Stimulated activated CD4-positive, alpha-beta T cell treated with anti-CD3 and anti-CD28 coated beads, TNF-alpha, amount 100 ng/mL, for 48 hours (primary cell): ENCODE results near the gene MMAB.

ENCODE experiments used
- DNase-seq, 3 donors: peaks; one replicate each; pipeline ENCODE4 v3.0.0-alpha.2; 2020; ENCODE audit warnings: low read depth in 3 of 3

The MMAB gene

DNA sequence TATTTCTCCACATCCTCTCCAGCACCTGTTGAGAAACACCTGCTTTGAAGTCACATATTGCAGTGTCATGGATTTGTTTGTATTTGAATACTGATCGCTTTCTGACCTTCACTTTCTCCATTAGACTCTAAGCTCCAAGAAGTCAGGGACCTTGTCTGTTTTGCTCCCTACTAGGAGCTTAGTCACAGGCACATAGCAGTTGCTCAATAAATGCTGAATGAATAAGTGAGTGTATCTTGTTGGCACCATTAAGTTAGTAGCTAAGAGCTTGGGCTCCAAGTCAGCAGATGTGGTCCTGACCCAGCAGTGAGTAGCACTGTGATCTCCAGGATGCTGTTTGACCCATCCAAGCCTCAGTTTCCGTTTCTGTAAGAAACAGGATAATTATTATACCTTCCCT is 10.4 kb upstream of the MMAB start:
- no peak for DNase-seq

DNA sequence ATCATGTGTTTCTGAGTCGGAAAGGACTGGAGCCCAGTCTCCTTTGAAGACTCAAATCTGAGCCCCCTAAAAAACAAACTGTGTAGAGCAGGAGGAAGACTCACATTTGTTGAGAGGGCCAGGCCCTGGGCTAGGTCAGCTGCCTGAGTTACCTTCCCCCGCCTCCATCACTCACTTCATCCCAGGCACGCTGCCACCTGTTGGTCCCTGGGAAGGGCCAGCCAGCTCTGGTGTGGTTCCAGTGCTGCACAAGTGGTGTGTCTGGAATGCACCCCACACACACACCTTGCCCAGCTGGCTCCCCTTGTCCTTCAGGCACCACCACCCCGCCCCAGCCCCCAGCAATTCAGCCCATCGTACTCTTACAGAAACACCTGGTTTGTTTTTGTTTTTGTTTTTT is 9.3 kb upstream of the MMAB start:
- no peak for DNase-seq

DNA sequence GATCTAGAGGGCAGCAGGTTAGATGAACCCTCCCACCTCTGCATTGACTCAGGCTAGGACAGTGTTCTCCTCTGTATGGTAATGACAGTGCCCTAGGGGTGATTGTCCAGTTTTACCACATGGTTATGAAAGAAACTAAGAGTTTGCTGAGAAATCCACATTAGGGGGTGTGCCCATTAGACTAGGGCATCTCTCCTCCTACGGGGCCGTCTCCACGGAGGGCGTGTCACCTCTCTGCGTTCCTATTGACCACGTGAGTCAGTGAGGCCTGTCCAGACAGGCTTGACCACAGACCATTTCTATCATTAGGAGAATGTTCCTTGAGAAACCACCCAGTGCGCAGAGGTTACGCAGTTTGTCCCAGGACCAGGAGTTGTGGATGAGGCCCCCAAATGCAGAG is 8.6 kb upstream of the MMAB start:
- DNase-seq, result no peak

DNA sequence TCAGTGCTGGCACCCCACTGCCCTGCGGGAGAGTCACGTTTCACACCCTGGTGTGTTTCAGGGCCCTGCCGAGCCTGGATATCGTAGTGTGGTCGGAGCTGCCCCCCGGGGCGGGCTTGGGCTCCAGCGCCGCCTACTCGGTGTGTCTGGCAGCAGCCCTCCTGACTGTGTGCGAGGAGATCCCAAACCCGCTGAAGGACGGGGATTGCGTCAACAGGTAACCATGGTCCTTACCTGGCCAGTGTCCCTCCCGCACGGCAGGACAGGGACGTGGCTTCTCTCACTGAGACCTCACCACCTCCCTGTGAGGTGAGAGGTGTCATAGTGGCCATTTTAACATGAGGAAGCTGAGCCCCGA is 8.0 kb upstream of the MMAB start:
- no peak for DNase-seq

DNA sequence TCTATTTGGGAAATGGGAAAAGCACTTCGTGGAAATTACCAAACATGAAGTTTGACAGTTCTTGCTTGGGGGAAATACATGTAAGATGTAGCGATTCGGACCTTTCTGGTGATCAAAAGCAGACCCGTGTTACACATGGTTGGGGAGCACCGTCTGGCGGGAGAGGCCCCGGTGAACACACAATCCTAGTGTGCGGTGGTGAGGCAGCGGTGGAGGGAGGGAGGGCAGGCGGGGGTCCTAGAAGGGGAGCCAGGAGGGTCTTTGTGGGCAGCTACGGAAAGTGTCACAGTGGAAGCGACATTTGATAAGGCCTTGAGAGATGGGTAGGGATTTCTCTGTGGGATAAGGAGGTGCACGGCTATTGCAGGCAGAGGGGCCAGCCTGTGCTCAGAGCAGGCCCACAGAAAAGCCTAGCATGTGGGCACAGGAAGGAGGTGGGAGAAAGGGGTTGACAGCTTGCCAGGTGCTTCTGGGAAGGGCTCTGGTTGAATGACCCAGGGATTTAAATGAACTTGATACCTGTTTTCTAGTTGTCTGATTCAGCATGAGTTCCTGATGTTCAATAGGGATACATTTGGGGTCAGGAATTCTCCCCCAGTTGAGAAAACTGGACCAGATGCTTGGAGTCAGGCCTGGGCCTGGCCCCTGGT is 7.5 kb upstream of the MMAB start:
- no peak for DNase-seq

DNA sequence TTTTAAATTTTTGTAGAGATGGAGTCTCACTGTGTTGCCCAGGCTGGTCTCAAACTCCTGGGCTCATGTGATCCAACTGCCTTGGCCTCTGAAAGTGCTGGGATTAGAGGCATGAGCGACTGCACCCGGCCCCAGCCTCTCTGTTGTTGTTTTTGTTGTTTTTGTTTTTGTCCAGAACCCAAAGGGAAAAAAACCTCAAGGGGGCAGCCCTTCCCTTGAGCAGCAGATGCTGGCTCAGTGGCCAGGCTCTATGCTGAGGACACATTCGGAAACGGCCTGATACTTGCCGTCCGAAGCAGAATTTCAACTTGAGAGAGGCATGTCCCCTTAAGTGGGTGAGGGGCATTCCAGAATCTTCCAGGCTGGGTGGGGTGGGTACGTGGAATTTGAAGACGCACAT is 7.0 kb upstream of the MMAB start:
- DNase-seq, result no peak

DNA sequence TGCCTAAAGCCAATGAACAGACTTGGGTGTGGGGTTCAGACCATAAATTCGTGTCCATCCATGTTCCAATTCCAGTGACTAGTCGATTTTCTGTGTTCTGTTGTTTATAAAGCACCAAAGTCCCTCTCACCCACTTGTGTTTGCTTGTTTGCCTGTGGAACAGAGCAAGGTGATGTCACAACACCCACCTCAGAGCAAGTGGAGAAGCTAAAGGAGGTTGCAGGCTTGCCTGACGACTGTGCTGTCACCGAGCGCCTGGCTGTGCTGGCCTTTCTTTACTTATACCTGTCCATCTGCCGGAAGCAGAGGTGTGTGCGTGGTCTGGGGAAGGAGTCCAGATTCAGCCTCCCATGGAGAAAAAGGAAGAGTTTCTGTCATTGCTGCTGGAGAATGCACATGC is 6.3 kb upstream of the MMAB start:
- DNase-seq, result no peak

DNA sequence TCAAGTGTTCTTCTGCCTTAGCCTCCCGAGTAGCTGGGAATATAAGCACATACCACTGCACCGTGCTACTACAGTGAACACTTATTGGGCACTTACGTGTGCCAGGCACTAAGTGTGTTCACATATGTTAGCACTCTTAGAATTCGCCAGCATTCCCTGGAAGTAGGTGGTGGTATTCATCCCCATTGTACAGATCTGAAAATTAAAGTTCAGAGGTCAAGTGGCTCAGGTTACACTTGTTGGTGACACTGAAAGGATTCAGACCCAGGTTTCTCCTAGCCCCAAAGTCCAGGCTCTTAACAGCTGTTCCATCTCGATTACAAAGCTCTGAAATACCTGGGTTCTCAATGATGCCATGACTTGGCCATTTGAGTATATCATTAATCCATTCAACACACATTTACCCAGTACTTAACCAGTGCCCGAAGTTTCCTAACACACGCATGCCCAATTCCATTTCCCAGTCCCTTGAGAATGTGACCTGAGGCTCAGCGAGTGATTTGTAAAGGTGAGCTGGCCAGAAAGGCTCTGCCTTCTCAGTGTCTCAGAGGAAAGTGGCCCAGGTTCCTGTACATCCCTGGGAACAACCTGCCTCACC is 5.1 kb upstream of the MMAB start:
- DNase-seq, result no peak

DNA sequence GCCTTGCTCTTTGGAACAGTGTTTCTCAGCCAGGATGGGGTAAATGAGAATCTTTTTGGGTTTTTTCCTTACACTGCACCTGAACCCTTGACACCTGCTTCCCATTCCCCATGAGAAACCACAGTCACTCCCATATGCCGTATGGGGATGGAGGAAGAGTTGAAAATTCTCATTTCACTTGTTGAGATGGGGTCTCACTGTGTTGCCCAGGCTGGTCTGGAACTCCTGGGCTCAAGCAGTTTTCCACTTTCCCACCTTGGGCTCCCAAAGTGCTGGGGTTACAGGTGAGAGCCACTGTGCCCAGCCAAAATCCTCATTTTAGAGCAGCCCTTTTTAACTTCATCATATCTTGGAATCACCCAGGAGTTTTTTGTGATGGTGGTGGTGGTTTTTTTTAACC is 4.0 kb upstream of the MMAB start:
- DNase-seq, result no peak

DNA sequence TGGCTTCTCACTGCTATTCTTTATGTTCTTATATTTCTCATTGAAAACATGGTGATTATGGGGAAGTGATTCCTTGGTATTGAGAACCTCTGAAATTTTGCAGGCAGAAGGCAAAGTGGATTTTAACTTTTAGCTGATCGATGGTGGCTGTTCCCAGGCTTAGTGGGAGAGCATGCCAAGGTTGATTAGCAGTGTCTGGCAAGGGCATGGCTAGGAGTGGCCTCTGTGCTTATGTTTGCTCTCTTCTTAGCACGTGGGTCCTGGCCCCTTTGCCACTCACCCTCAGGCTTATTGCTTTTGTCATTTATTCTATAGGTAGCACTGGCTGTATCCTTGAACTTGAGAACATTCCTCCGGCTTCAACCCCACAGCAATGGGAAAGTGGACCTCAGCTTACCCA is 2.4 kb upstream of the MMAB start:
- no peak for DNase-seq

DNA sequence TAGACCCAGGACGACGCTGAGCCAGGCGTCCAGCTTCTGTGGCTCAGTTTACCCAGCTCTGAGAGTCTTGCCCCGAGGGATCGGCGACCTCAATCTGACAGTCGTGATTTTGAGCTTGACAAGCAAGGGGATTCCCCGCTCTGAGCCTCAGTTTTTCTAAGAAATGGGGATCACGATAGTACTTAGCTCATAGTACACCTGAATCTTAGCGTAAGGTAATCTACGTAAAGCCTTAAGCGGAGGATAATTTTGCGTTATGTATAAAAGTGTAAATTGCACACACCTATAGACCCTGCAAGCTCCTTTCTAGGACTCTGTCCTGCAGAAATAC is 575 bp upstream of the MMAB start:
- no peak for DNase-seq

DNA sequence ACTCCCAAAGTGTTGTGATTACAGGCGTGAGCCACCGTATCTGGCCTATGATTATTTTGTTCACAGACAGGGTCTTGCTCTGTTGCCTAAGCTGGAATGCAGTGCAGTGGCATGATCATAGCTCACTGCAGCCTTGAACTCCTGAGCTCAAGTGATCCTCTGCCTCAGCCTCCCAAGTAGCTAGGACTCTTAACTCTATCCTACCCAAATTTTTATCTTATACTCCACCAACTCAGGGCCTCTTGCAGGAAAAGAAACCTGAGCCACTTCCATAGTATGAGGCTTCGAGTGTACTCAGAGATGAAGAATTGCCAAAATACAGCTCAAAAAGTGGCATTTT is 828 bp downstream of the MMAB start:
- no peak for DNase-seq

DNA sequence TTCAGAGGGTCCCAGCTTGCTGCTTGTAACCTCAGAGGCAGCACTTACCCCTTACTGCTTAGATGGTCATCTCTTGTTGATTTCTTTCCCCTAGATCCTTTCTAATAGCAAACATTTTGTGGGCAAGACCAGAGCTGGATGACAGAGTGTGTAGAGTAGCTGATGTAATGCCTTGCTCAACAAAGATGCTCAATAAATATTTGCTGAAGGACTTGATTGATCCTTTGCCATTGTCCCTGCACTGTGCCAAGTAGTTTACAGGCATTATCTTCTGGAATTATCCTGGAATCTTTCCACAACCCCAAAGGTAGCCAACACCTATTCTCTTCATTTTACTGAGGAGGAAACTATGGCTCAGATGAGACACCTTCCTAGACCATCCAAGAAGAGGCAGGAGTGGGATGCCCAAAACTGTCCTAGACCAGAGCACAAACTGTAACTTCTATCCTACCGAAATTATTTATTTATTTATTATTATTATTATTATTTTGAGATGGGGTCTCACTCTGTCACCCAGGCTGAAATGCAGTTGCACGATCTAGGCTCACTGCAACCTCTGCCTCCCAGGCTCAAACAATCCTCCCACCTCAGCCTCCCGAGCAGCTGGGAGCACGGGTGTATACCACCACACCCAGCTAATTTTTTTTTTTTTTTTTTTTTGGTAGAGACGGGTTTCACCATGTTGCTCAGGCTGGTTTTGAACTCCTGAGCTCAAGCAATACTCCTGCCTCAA is 1.4 kb downstream of the MMAB start:
- DNase-seq, result no peak

DNA sequence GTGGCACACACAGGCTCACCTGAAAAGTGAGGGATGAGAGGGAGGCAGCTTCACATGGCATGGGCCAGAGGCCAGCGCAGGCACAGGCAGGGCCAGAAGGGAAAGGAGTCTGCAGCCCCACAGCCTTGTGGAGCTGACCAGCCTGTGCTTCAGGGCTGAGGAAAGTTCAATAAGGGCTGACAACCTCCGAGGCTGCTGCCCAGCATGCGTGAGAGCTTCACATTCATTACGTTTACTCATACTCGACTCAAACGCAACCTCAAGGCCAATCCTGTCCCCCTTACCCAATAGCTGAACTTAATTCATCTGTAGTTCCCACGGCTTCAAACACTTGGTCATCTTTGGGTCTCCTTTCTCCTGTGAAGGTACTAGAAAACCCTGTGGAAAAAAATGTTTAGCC is 4.8 kb downstream of the MMAB start:
- DNase-seq, result no peak

DNA sequence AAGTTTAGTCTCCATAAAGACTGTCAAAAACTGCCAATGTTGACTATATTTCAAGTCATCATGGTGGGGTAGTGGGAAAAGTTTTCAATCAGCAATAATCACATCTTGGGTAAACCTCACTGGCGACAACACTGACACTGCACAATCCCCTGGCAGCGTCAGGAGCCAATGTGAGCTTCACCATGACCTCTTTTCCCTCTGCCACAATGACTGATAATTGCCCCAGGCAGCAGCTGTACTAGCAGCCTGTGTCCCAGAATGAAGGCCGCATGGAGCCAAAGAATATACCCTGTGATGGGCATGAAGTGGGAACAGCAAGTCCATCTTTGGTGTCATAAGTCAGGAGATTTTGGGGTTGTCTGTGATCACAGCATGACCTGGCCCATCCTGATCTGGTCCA is 5.3 kb downstream of the MMAB start:
- DNase-seq, result no peak

DNA sequence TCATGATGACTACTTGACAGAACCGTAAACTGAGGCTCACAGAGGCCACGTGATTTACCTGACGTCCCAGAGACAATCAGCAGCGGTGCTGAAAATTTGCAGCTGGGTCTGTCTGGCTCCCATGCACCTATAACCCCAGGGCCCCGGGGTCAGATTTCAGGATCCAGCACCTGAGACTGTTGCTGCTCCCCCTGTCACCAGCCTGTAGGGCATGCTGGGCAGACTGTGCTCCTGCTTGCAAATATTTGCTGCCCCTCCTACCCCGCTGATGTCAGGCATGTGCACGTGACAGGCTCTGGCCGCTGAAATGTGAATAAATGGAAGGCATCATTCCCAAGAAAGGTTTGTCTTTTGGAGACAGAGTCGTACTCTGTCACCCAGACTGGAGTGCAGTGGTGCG is 6.0 kb downstream of the MMAB start:
- DNase-seq, result no peak

DNA sequence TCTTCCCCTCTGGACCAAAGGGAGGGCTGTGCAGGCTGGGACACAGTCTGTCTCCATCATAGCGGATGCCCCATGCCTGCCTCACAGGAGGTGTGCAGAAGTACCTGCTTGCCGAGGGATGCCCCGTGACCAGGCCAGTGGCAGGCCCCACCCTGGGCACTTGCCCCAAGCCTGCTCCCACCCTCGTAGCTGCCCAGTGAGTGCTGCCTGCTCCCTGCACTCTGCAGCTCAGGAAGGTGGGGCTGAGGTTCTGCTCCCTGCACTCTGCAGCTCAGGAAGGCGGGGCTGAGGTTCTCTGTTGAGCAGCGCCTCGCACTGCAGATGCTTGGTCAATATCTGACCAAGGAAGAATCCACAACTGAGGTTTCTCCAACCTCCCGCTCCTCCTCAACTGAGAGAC is 6.9 kb downstream of the MMAB start:
- no peak for DNase-seq

DNA sequence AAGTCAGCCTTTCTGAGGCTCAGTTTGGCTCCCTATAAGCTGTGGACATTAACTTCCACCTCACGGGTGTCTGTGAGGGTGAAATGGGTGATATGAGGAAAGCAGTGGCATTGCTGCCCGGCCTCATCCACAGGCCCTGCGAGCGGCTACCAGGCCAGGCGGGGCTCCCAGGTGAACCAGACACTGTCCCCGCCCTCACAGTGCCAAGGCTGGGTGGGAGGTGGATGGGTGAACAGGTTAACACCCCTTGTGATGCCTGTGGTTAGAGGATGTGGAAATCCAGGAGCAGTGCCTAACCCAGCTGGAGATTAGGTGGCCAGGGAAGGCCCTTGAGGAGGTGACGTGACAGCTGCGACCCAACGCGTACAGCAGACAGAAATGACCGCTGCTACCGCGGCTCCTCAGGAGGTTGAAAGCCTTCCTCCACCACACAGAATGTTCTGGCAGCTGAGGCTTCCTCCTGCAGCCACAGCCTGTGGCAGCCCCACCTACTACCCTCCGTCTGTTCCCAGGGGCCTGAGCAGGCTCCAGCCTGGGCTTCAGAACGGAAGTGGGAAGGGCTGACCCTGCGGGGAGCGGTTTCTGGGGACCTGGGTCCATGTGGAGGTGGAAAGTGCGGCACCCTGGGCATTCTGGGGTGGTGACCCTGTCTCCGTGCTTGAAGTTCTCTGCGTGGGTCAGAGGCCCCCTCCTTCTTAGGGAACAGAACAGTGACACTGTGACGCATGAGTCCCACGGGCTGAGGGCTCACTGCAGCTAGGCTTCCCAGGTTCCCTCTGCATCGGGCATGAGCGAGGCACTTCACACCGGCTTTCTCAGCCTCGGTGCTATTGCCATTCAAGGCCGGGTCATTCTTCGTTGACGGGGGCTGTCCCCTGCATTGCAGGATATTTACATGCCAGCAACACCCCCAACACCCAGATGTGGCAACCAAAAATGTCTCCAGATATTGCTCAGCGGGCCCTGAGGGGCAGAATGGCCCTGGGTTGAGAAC is 9.7 kb downstream of the MMAB start:
- no peak for DNase-seq

DNA sequence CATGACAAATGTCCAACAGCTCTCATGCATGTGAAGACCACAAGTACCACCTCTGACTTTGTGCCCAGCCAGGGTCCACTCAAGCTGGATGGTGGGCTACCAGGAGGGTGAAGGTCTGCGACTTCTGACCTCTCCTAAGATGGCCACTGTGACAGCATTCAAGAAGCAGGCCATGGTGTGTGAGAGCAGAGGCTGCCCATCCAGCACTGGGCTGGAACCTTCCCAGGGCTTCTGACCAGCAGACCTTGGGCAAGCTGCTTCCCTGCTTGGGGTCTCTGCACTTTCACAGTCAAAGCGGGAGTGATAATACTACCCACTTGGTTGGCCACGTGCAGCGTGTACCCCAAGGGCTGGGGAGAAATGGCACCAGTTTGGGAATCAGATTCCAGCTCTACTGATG is 10.4 kb downstream of the MMAB start:
- no peak for DNase-seq

DNA sequence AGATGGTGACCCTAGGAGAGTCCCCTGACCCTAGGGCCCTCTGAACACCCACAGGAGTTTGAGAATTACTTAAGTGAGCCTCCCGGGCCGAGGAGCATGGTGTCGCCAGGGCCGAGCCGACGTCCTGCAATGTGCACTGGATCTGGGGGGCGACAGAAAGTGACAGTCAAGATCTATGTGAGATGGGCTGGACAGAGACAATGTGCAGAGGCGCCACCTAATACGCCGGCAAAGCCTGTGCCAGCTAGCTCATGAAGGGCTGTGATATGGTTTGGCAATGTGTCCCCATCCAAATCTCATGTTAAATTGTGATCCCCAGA is 11.6 kb downstream of the MMAB start:
- no peak for DNase-seq

DNA sequence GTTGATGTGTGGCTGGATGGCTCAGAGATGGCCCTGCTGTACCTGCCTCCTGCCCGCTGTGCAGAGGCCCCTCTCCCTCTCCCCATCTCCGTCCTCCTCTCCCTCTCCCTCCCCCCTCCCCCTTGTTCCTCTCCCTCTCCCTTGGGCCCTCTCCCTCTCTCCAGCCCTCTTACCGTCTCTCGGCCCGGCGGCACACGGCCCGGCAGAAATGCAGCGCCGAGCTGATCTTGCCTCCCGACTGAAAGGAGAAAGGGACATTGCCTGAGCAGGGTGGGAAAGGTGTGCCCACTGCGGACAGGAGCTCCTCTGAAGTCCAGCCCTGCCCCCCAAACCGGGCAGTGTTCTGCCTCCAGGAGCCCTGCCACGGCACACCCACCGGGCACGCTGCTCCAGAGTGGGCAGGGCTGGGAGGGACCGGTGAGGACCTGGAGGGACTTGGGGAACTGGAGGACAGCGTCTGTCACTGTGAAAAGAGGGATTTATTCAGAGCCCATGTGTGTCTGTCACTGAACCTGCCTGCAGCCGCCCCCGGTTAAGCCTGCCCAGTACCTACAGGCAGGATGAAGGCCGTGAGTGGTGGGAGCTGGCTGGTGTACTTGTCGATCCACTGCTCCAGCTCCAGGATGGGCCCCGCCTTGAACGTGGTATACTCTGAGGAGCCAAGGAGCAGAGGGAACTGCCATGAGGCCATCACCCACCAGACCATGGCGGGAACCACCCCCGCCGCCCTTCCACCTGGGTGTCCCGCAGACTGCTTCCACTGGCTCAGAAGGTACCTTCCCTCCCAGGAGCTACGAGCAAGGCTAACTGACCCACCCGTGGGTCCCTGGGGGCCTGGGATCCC is 12.2 kb downstream of the MMAB start:
- DNase-seq, result no peak

DNA sequence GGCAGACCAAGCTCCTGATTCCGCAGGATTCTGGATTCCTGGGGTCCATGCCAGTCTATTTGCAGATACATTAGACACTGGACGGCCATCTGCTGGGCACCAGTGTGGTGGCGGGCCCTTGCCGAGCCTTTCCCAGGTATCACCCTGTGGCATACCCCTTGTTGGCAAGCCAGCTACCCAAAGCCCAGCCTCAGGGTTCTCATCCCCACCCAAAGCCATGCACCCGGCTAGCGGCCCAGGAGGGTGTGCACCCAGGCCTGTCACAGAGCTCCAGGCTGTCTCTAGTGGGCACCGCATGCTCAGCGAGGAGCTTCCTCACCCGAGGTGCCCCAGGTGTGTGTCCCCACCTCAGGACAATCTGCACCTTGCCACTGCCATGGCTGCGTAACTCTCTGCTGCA is 13.7 kb downstream of the MMAB start:
- no peak for DNase-seq
